Sigmoid colon (tissue), 7 donors: ENCODE results near the gene IFIT2. TPM values are rescaled to one million over a fixed set of nuclear protein-coding genes. Genes with fewer than 3 reads are reported as not detected.
A peak's percentile ranks its signal among the peaks of the same experiment; 100 is the strongest.

Source experiments
- DNase-seq: peaks from one replicate; pipeline ENCODE4 v3.0.0-alpha.2; 2019
- H3K27ac ChIP-seq, 4 donors: fragments of 200-600 bp; sonication (generic); one replicate each; pipeline ENCODE4 v1.5.1; 2016 to 2019; ENCODE audit warnings: mild to moderate bottlenecking in 1 of 4
- H3K27me3 ChIP-seq, 3 donors: fragments of 200-600 bp; sonication (generic); one replicate each; pipeline ENCODE4 v1.5.1; 2019; ENCODE audit warnings: mild to moderate bottlenecking in 1 of 3
- H3K36me3 ChIP-seq, 4 donors: fragments of 200-600 bp; sonication (generic); one replicate each; pipeline ENCODE4 v1.5.1; 2016 to 2019
- H3K4me1 ChIP-seq, 4 donors: fragments of 200-600 bp; sonication (generic); one replicate each; pipeline ENCODE4 v1.5.1; 2017 to 2019
- H3K4me3 ChIP-seq, 4 donors: fragments of 200-600 bp; sonication (generic); one replicate each; pipeline ENCODE4 v1.5.1; 2017 to 2019; ENCODE audit warnings: mild to moderate bottlenecking in 2 of 4, moderate library complexity in 1 of 4
- H3K9me3 ChIP-seq, 4 donors: fragments of 200-600 bp in 3 of 4; sonication (generic) in 3 of 4; one replicate each; pipeline versions ENCODE4 v1.5.1 to v1.6.1; 2013 to 2019
- EP300 ChIP-seq, 4 donors: sonication (generic); formaldehyde crosslinking; IDR thresholded peaks; one replicate each; pipeline ENCODE4 v1.6.1; 2017; ENCODE audit warnings: antibody characterized with exemption in 4 of 4
- POLR2A ChIP-seq, 2 donors: fragments of 450-650 bp; IDR thresholded peaks; one replicate each; pipeline ENCODE4 v1.6.1; 2016; ENCODE audit warnings: antibody characterized with exemption in 2 of 2, mild to moderate bottlenecking in 2 of 2, moderate library complexity in 2 of 2
- POLR2AphosphoS5 ChIP-seq, 4 donors: sonication (generic); formaldehyde crosslinking; IDR thresholded peaks; one replicate each; pipeline ENCODE4 v1.6.1; 2017; ENCODE audit warnings: antibody characterized with exemption in 4 of 4
- WGBS, 2 donors: extraction: QIAGEN DNeasy Blood & Tissue Kit; methylation state at CpG; one replicate each; pipeline ENCODE4 v1.1.7; 2013; 5-methylcytosine and 5-hydroxymethylcytosine counted together
- intact Hi-C: fragments of 100-400 bp; cut with DNase I; formaldehyde crosslinking; loops from one replicate; pipeline ENCODE4 v1.15.1; 2023
- polyA plus RNA-seq, 3 donors: library from polyadenylated mRNA; stranded (reverse); fragments of 200-250 nt; gene quantifications; one replicate each; pipeline ENCODE4 v1.2.3, GENCODE V29; 2013
- total RNA-seq, 4 donors: library from RNA; depleted of rRNA; stranded (reverse); fragments of >200 nt; gene quantifications; one replicate each; pipeline ENCODE4 v1.1.0, GENCODE V29; 2016
- TF ChIP-seq, protein P1 (sequence below), 4 experiments: fragments of 450-650 bp in 3 of 4; fragments of 200-600 bp in 1 of 4; IDR thresholded peaks; one replicate each; pipeline ENCODE4 v1.5.1; 2016 to 2019; ENCODE audit warnings: antibody characterized with exemption in 4 of 4, mild to moderate bottlenecking in 3 of 4, moderate library complexity in 2 of 4
- donor health status: healthy with polysubstance abuse.
- donor health status: Bipolar disorder and iron deficiency.
- donor health status: healthy.

Gene IFIT2
- total and polyA plus RNA-seq, 7 donors, result 2.0 to 13.9 (median 3.9) TPM

DNA sequence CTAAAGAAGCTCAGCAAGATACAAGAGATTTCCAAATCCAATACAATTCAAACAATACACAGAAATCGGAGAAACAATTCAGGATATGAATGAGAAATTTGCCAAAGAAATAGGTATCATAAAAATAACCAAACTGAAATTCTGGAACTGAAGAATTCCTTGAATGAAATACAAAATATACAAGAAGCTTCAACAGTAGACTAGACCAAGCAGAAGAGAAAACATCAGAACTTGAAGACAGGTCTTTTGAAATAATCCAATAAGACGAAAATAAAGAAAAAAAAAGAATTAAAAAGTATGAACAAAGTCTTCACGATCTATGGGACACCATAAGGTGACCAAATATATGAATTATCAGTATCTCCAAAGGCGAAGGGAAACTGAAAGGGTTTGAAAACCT lies 2.8 kb upstream of the IFIT2 start:
- 73 to 84% methylated on average over 4 of the region's 4 CpGs for whole genome bisulfite sequencing, 2 donors
- Histone ChIP-seq H3K27me3 (no peaks in the 10 kb centered on the region), H3K4me1 (peaks cover 0 to 48% (median 47%) of the 10 kb centered on the region in 4 donors), H3K9me3 (no peaks in the 10 kb centered on the region), H3K4me3 (no peak overlapping the region), H3K36me3 (no peaks in the 10 kb centered on the region), H3K27ac (peak overlapping the region in 1 of 4 donors; percentile 92)
- TF ChIP-seq POLR2AphosphoS5 (IDR thresholded peaks at IDR 0.05) (no peak), EP300 (IDR thresholded peaks at IDR 0.05) (no peak), POLR2A (IDR thresholded peaks at IDR 0.05) (no peak)
- TF ChIP-seq, protein P1, sequence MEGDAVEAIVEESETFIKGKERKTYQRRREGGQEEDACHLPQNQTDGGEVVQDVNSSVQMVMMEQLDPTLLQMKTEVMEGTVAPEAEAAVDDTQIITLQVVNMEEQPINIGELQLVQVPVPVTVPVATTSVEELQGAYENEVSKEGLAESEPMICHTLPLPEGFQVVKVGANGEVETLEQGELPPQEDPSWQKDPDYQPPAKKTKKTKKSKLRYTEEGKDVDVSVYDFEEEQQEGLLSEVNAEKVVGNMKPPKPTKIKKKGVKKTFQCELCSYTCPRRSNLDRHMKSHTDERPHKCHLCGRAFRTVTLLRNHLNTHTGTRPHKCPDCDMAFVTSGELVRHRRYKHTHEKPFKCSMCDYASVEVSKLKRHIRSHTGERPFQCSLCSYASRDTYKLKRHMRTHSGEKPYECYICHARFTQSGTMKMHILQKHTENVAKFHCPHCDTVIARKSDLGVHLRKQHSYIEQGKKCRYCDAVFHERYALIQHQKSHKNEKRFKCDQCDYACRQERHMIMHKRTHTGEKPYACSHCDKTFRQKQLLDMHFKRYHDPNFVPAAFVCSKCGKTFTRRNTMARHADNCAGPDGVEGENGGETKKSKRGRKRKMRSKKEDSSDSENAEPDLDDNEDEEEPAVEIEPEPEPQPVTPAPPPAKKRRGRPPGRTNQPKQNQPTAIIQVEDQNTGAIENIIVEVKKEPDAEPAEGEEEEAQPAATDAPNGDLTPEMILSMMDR (IDR thresholded peaks at IDR 0.05), result no peak
- DNase-seq, result no peak
- intact Hi-C loops, result no loop called here

DNA sequence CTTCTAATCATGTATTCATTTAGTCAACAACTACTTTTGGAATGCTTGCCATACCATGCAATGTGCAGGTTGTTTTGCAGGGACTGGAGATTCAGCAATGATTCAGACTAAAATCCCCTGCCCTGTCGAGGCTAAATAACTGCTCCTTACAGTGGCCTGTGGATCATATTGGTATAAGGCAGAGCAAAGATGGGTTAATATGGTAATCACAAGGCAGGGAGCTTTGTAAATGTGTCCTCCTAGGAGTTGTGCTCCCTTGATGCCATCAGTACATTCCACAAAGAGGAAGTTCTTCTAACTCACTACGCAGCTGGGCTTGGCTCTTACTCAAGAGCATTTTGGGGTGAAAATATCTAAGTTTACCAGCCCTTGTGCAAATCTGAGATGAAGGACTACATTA lies 614 bp upstream of the IFIT2 start:
- Histone ChIP-seq H3K36me3 (peaks cover 0 to 4% (median under 1%) of the 10 kb centered on the region in 4 donors), H3K4me1 (peaks cover 0 to 43% (median 39%) of the 10 kb centered on the region in 4 donors), H3K4me3 (peak overlapping the region; percentile 39 to 51 (median 48)), H3K27ac (peak overlapping the region; percentile 84 to 92 (median 87)), H3K27me3 (no peaks in the 10 kb centered on the region), H3K9me3 (no peaks in the 10 kb centered on the region)
- intact Hi-C loops, result no loop called here
- TF ChIP-seq POLR2AphosphoS5 (IDR thresholded peaks at IDR 0.05) (peak in 1 of 4 donors; percentile 23), EP300 (IDR thresholded peaks at IDR 0.05) (no peak), POLR2A (IDR thresholded peaks at IDR 0.05) (no peak)
- TF ChIP-seq, protein P1 (IDR thresholded peaks at IDR 0.05), result no peak
- DNase-seq, result no peak
- WGBS, 2 donors, result 7 to 9% methylated on average over 2 of the region's 2 CpGs

DNA sequence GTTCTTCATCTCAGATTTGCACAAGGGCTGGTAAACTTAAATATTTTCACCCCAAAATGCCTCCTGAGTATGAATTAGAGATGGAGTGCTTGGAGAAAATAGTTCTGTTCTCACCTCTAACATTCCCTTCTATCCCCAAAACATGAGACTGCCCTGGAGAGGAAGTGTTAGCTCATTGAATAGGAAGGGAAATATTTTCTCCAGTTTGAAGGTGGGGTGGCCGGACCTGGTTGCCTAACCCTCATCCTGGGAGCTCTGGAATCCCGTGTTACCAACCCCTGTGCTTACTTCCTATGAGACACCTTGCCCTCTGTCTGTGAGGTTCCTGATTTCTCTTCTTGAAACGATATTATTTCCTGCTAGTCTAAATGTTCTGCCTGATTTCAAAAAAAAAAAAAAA lies 779 bp downstream of the IFIT2 start:
- TF ChIP-seq EP300 (IDR thresholded peaks at IDR 0.05), result no peak
- Histone ChIP-seq H3K27ac (peak overlapping the region; percentile 84 to 92 (median 87)), H3K4me3 (peak overlapping the region in 3 of 4 donors; percentile 46 to 51 (median 49)), H3K9me3 (no peaks in the 10 kb centered on the region), H3K27me3 (no peaks in the 10 kb centered on the region), H3K4me1 (peaks cover 0 to 42% (median 34%) of the 10 kb centered on the region in 4 donors), H3K36me3 (peaks cover 0 to 9% (median 3%) of the 10 kb centered on the region in 4 donors)
- no peak for DNase-seq
- 13 to 16% methylated on average over 3 of the region's 3 CpGs for WGBS, 2 donors
- intact Hi-C loops, result loop anchor here (2.0 kb wide), 1 partner anchor 24 kb away; the partner anchor contains the start of gene IFIT3

DNA sequence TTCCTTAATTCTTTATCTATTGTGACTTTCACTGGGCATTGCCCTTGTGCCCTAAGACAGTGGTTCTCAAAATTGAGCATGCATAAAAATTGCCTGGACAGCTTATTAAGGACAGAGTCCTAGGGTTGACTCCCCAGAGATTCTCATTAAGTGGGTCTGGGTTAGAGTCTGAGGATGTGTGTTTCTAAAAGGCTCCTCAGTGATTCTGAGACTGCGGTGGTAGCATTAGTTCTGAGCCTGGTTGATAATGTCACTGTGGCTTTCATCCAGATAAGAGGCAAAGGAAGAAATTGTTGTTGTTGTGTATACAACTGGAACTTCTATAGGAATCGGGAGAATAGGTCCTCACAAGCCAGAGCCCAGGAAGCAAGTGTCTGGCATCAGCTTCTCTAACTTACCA lies 1.3 kb downstream of the IFIT2 start:
- WGBS, 2 donors, result 66 to 83% methylated on average over 2 of the region's 2 CpGs
- TF ChIP-seq POLR2A (IDR thresholded peaks at IDR 0.05), result no peak
- no peak for TF ChIP-seq POLR2AphosphoS5 (IDR thresholded peaks at IDR 0.05)
- TF ChIP-seq, protein P1 (IDR thresholded peaks at IDR 0.05), result no peak
- TF ChIP-seq EP300 (IDR thresholded peaks at IDR 0.05), result no peak
- Histone ChIP-seq H3K27me3 (no peaks in the 10 kb centered on the region), H3K9me3 (no peaks in the 10 kb centered on the region), H3K4me1 (peaks cover 0 to 42% (median 34%) of the 10 kb centered on the region in 4 donors), H3K27ac (peak overlapping the region; percentile 84 to 92 (median 87)), H3K36me3 (peaks cover 0 to 9% (median 3%) of the 10 kb centered on the region in 4 donors), H3K4me3 (peak overlapping the region in 1 of 4 donors; percentile 49)
- DNase-seq, result no peak
- intact Hi-C loops, result loop anchor here (2.0 kb wide), 1 partner anchor 24 kb away; the partner anchor contains the start of gene IFIT3

DNA sequence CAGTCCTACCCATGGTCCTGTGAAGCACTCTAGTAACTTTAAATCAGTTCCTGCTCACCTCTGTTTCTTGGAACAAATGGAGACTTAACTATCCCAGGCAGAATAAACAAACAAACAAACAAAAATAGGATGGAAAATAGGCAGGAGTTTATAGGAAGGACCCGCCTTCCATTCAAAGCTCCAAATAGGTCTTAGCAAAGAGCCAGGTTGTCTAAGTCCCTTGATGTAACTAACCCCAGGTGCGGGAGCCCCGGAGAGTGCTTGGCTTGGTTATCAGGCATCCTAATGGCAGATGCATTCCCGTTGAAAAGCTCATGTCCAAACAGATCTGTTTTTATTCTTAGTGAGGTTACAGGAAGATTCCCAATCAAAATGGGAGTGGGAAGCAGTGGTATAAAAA lies 2.2 kb downstream of the IFIT2 start:
- no peak for TF ChIP-seq POLR2A (IDR thresholded peaks at IDR 0.05)
- no peak for TF ChIP-seq POLR2AphosphoS5 (IDR thresholded peaks at IDR 0.05)
- TF ChIP-seq EP300 (IDR thresholded peaks at IDR 0.05), result no peak
- Histone ChIP-seq H3K36me3 (peaks cover 0 to 9% (median 3%) of the 10 kb centered on the region in 4 donors), H3K27ac (no peak overlapping the region), H3K27me3 (no peaks in the 10 kb centered on the region), H3K4me1 (peaks cover 0 to 42% (median 34%) of the 10 kb centered on the region in 4 donors), H3K9me3 (no peaks in the 10 kb centered on the region), H3K4me3 (no peak overlapping the region)
- intact Hi-C loops, result no loop called here
- DNase-seq, result no peak
- 91 to 94% methylated on average over 4 of the region's 4 CpGs for WGBS, 2 donors

DNA sequence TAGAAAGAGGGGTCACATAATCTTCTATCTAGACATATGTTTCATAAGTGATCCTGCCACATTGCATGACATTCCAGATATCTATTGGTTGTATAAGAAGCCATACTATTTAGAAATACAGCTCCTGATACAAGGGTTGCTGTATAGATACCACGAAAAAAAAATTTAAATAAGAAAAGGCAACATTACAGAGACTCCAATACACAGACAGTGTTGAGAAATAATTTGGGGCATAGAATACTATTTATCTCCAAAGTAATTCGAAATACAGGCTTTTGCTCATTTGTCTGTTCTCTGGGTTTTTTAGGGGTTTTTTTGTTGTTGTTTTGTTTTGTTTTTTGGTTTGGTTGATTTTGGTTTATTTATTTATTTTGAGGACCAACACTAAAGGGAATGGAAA lies 2.6 kb downstream of the IFIT2 start:
- H3K27ac ChIP-seq, result no peak overlapping the region
- H3K4me1 ChIP-seq, result peaks cover 0 to 42% (median 34%) of the 10 kb centered on the region in 4 donors
- intact Hi-C loops, result no loop called here
- no peak overlapping the region for H3K4me3 ChIP-seq
- no peaks in the 10 kb centered on the region for H3K9me3 ChIP-seq
- H3K27me3 ChIP-seq, result no peaks in the 10 kb centered on the region
- WGBS, 2 donors, result 88 to 94% methylated on average over 2 of the region's 2 CpGs
- no peak for DNase-seq
- TF ChIP-seq EP300 (IDR thresholded peaks at IDR 0.05) (no peak), POLR2A (IDR thresholded peaks at IDR 0.05) (no peak), POLR2AphosphoS5 (IDR thresholded peaks at IDR 0.05) (no peak)
- TF ChIP-seq, protein P1 (IDR thresholded peaks at IDR 0.05), result no peak
- H3K36me3 ChIP-seq, result peaks cover 0 to 9% (median 3%) of the 10 kb centered on the region in 4 donors
